Non-pigmented ciliary epithelial cell (primary cell): Measurements from ENCODE around the gene RND2.

Source experiments
- DNase-seq: peaks from one replicate; pipeline ENCODE4 v3.0.0-alpha.2; 2010; ENCODE audit warnings: low read depth

RND2 gene

GRCh38 chr17:43079641-43080302, 54.7 kb downstream of the RND2 start:
- no peak for DNase-seq
